ENCODE data around the gene UBL3.

DNA sequence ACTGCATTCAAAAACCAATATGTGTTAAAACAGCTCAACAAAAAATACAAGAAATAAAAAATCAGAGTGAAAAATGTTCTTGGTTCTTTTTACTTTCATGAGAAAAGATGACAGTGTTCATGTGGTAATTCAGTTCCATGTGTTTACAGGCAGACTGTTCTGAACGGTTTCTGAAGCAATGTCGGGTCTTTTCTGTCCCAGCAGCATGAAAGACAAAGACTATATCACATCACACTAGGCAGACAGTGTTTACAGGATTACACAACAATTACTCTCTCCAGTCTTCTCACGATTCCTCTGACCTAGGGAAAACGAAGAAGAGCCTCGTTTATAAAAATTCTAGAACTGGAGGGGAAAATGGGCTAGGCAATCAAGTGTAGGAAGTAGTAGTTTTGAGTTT is 83.4 kb downstream of the UBL3 start:
- TF ChIP-seq, protein P1, sequence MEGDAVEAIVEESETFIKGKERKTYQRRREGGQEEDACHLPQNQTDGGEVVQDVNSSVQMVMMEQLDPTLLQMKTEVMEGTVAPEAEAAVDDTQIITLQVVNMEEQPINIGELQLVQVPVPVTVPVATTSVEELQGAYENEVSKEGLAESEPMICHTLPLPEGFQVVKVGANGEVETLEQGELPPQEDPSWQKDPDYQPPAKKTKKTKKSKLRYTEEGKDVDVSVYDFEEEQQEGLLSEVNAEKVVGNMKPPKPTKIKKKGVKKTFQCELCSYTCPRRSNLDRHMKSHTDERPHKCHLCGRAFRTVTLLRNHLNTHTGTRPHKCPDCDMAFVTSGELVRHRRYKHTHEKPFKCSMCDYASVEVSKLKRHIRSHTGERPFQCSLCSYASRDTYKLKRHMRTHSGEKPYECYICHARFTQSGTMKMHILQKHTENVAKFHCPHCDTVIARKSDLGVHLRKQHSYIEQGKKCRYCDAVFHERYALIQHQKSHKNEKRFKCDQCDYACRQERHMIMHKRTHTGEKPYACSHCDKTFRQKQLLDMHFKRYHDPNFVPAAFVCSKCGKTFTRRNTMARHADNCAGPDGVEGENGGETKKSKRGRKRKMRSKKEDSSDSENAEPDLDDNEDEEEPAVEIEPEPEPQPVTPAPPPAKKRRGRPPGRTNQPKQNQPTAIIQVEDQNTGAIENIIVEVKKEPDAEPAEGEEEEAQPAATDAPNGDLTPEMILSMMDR (IDR thresholded peaks at IDR 0.05 in 8 of 11, conservative IDR thresholded peaks at IDR 0.05 in 3 of 11) = no peak
- no peak for TF ChIP-seq POLR2A (IDR thresholded peaks at IDR 0.05)
